Endodermal cell (in vitro differentiated cells): ENCODE data around the gene LPIN1. TPM values are rescaled to one million over a fixed set of nuclear protein-coding genes. Genes with fewer than 3 reads are reported as not detected.

Source experiments
- DNase-seq: peaks from one replicate; pipeline ENCODE4 v3.0.0-alpha.2; 2017
- H3K27ac ChIP-seq: 2 replicates; pipeline ENCODE4 v1.5.1; 2013; ENCODE audit warnings: mild to moderate bottlenecking, low read depth, low read length, moderate library complexity
- H3K27me3 ChIP-seq: 2 replicates; pipeline ENCODE4 v1.6.1; 2013; ENCODE audit warnings: mild to moderate bottlenecking, low read length, moderate library complexity; ENCODE audit not compliant: insufficient read depth, control insufficient read depth, poor library complexity, severe bottlenecking
- H3K36me3 ChIP-seq: 2 replicates; pipeline ENCODE4 v1.7.0; 2013; ENCODE audit warnings: mild to moderate bottlenecking, low read length, moderate library complexity; ENCODE audit not compliant: control insufficient read depth, insufficient read depth
- H3K4me1 ChIP-seq: one replicate; pipeline ENCODE4 v1.7.0; 2013; ENCODE audit warnings: low read length; ENCODE audit not compliant: control insufficient read depth, insufficient read depth
- H3K4me3 ChIP-seq: 2 replicates; pipeline ENCODE4 v1.5.1; 2013; ENCODE audit warnings: mild to moderate bottlenecking, low read length, moderate library complexity
- H3K9ac ChIP-seq: 2 replicates; pipeline ENCODE4 v1.6.1; 2013; ENCODE audit warnings: mild to moderate bottlenecking, low read length, moderate library complexity; ENCODE audit not compliant: poor library complexity, severe bottlenecking; ENCODE audit errors: extremely low read depth
- H3K9me3 ChIP-seq: 2 replicates; pipeline ENCODE4 v1.6.1; 2013; ENCODE audit warnings: mild to moderate bottlenecking, low read length, moderate library complexity; ENCODE audit not compliant: control insufficient read depth
- H3K27ac Mint-ChIP-seq: 2 replicates; pipeline ENCODE4 v1.8.0; 2020; ENCODE audit warnings: mixed read lengths
- H3K27me3 Mint-ChIP-seq: 2 replicates; pipeline ENCODE4 v1.8.0; 2021; ENCODE audit warnings: mild to moderate bottlenecking, mixed read lengths; ENCODE audit not compliant: insufficient read depth
- H3K36me3 Mint-ChIP-seq: 2 replicates; pipeline ENCODE4 v1.8.0; 2020; ENCODE audit warnings: low read depth, mixed read lengths
- H3K4me1 Mint-ChIP-seq: 2 replicates; pipeline ENCODE4 v1.8.0; 2020; ENCODE audit warnings: mixed read lengths
- H3K4me3 Mint-ChIP-seq: 2 replicates; pipeline ENCODE4 v1.8.0; 2020; ENCODE audit warnings: mild to moderate bottlenecking, moderate library complexity, mixed read lengths
- H3K9me3 Mint-ChIP-seq: 2 replicates; pipeline ENCODE4 v1.8.0; 2020; ENCODE audit warnings: mild to moderate bottlenecking, mixed read lengths
- CTCF ChIP-seq: fragments of 200-600 bp; sonication (generic); conservative IDR thresholded peaks from 2 replicates; pipeline ENCODE4 v1.5.0; 2021; ENCODE audit warnings: antibody characterized with exemption, mild to moderate bottlenecking
- WGBS, 2 experiments: methylation state at CpG; one replicate each; pipeline versions ENCODE4 v1.1.5 to v1.1.7; 2013; ENCODE audit warnings: missing lambda C conversion rate in 2 of 2, mixed read lengths in 1 of 2; ENCODE audit not compliant: insufficient coverage in 1 of 2, insufficient read length in 1 of 2; 5-methylcytosine and 5-hydroxymethylcytosine counted together
- total RNA-seq, 2 donors: library from RNA; stranded (reverse); fragmentation: NEBNext Ultra II Directional in 1 of 2; extraction: Animal tissue kit (Norgen Biotek cat#: 25700) in 1 of 2; gene quantifications; 2 replicates in 1 of 2; 3 replicates in 1 of 2; pipeline ENCODE4 v1.2.1, GENCODE V29; 2021

LPIN1 gene
- total RNA-seq, 2 donors from 2014 or later: 23.9 to 24.3 TPM

GRCh38 chr2:11750422-11750821 lies 4.0 kb downstream of the LPIN1 start:
- peaks cover 32% of the 10 kb centered on the region for H3K27me3 Mint-ChIP-seq
- H3K27ac ChIP-seq: no peak overlapping the region
- H3K4me1 Mint-ChIP-seq: peaks cover 52% of the 10 kb centered on the region
- no peak overlapping the region for H3K4me3 ChIP-seq
- 90 to 92% methylated on average over 5 of the region's 5 CpGs for WGBS, 2 experiments
- no peak for TF ChIP-seq CTCF
- no peak overlapping the region for H3K4me3 Mint-ChIP-seq
- no peaks in the 10 kb centered on the region for H3K36me3 ChIP-seq
- H3K36me3 Mint-ChIP-seq: peaks cover 4% of the 10 kb centered on the region
- no peak overlapping the region for H3K9ac ChIP-seq
- no peaks in the 10 kb centered on the region for H3K9me3 ChIP-seq
- H3K4me1 ChIP-seq: peaks cover 16% of the 10 kb centered on the region
- no peaks in the 10 kb centered on the region for H3K27me3 ChIP-seq
- H3K27ac Mint-ChIP-seq: no peak overlapping the region
- no peak for DNase-seq
- H3K9me3 Mint-ChIP-seq: no peaks in the 10 kb centered on the region

GRCh38 chr2:11750917-11751316 lies 4.5 kb downstream of the LPIN1 start:
- Mint-ChIP-seq H3K4me3 (no peak overlapping the region), H3K27me3 (peaks cover 28% of the 10 kb centered on the region)
- WGBS, 2 experiments: 74 to 82% methylated on average over 6 to 7 of the region's 7 CpGs

GRCh38 chr2:11752906-11753305 lies 6.5 kb downstream of the LPIN1 start:
- Mint-ChIP-seq H3K27ac (no peak overlapping the region), H3K4me3 (peak overlapping the region; percentile 19), H3K36me3 (peaks cover 4% of the 10 kb centered on the region), H3K4me1 (peaks cover 44% of the 10 kb centered on the region), H3K27me3 (peaks cover 18% of the 10 kb centered on the region), H3K9me3 (peaks cover 2% of the 10 kb centered on the region)
- Histone ChIP-seq H3K36me3 (no peaks in the 10 kb centered on the region), H3K9me3 (peaks cover 3% of the 10 kb centered on the region), H3K4me1 (peaks cover 23% of the 10 kb centered on the region), H3K27me3 (no peaks in the 10 kb centered on the region), H3K4me3 (no peak overlapping the region), H3K9ac (no peak overlapping the region), H3K27ac (no peak overlapping the region)
- TF ChIP-seq CTCF: no peak
- 80 to 89% methylated on average over 7 to 8 of the region's 8 CpGs for WGBS, 2 experiments
- DNase-seq: no peak

More at GRCh38 chr2:11750917-11751316, 4.5 kb downstream of the LPIN1 start:
- Mint-ChIP-seq H3K4me1 (peaks cover 50% of the 10 kb centered on the region), H3K9me3 (no peaks in the 10 kb centered on the region), H3K27ac (no peak overlapping the region), H3K36me3 (peaks cover 4% of the 10 kb centered on the region)
- Histone ChIP-seq H3K36me3 (no peaks in the 10 kb centered on the region), H3K27me3 (no peaks in the 10 kb centered on the region), H3K4me3 (no peak overlapping the region), H3K27ac (no peak overlapping the region), H3K9me3 (no peaks in the 10 kb centered on the region), H3K4me1 (peaks cover 16% of the 10 kb centered on the region), H3K9ac (no peak overlapping the region)
- no peak for DNase-seq
- TF ChIP-seq CTCF: no peak
